T-helper 2 cell treated with Interferon-gamma antibody and Interleukin-4, amounts not matched to agents 5 μg/mL and 100 μg/mL, for 36 hours (primary cell): ENCODE results near the gene ACER2.

ENCODE experiments used
- DNase-seq: peaks from one replicate; pipeline ENCODE4 v3.0.0; 2021; ENCODE audit warnings: low spot score
- H3K27ac Mint-ChIP-seq: one replicate; pipeline ENCODE4 v1.8.0; 2021; ENCODE audit warnings: mild to moderate bottlenecking, mixed read lengths
- H3K27me3 Mint-ChIP-seq: one replicate; pipeline ENCODE4 v1.8.0; 2021; ENCODE audit warnings: low read depth, mixed read lengths
- H3K36me3 Mint-ChIP-seq: one replicate; pipeline ENCODE4 v1.8.0; 2021; ENCODE audit warnings: low read depth, mixed read lengths
- H3K4me1 Mint-ChIP-seq: one replicate; pipeline ENCODE4 v1.8.0; 2021; ENCODE audit warnings: low read depth, mixed read lengths
- H3K4me3 Mint-ChIP-seq: one replicate; pipeline ENCODE4 v1.8.0; 2022; ENCODE audit warnings: mild to moderate bottlenecking, moderate library complexity, mixed read lengths
- H3K9me3 Mint-ChIP-seq: one replicate; pipeline ENCODE4 v1.8.0; 2021; ENCODE audit warnings: mixed read lengths

Gene ACER2

DNA sequence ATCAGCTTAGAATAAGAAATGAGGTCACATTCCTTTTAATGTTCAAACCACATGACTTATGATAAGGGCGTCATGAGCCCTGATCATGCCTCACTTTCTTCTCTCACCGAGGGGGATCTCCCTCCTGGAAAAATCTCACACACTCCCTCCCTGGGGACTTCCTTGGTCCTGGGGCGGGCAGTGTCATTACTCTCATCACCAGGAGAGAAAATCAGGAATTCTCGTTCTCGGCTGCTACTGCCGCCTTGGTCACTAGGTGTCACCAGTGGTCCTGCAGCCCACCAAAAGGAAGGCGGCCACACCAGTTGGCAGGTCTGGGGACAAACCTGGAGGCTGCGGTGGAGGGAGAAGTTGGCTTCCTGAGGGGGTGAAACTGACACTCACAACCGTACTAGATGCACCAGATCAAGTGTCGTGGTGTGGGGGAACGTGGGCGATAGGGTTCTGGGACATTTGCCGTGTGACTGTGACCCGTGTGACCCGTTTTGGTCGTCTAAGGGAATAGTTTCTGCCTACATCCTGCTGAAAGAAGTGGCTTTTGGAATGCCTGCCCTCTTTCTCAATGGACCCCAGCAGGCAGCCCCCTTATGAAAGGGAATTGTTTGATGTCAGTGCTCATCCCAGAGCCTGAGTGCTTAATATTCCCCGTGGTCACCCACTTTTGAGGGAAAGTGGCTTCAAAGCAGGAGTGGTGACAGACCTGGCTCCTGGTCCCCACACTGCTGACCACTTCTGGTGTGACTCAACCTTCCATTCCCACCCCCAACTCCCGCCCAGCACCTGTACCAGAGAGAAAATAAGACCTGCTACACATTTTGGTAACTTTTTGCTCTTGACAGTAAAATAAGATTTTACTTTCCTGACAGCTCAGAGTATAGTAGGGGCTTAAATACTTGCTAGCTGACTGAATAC is 63.2 kb downstream of the ACER2 start:
- no peak overlapping the region for H3K27ac Mint-ChIP-seq
- H3K9me3 Mint-ChIP-seq: no peaks in the 10 kb centered on the region
- peaks cover 8% of the 10 kb centered on the region for H3K27me3 Mint-ChIP-seq
- H3K36me3 Mint-ChIP-seq: no peaks in the 10 kb centered on the region
- DNase-seq: peak; percentile 67
- H3K4me1 Mint-ChIP-seq: peaks cover 11% of the 10 kb centered on the region
- H3K4me3 Mint-ChIP-seq: peak overlapping the region; percentile 27

DNA sequence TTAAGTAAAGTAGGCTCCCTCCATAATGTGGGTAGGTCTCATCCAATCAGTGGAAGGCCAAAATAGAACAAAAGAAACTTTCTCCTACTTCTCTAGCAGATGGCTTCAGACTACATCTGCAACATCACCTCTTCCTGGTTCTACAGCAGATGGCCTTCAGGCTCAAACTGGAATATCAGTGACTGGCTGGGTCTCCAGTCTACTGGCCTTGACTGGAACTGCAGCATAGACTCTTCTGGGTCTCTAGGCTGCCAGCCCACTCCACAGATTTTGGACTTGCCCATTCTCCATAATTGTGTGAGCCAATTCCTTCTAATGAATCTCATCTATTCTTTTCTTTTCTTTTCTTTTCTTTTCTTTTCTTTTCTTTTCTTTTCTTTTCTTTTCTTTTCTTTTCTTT is 64.8 kb downstream of the ACER2 start:
- H3K9me3 Mint-ChIP-seq: no peaks in the 10 kb centered on the region
- no peaks in the 10 kb centered on the region for H3K36me3 Mint-ChIP-seq
- no peak overlapping the region for H3K4me3 Mint-ChIP-seq
- peaks cover 8% of the 10 kb centered on the region for H3K4me1 Mint-ChIP-seq
- no peak overlapping the region for H3K27ac Mint-ChIP-seq
- H3K27me3 Mint-ChIP-seq: peaks cover 11% of the 10 kb centered on the region
- DNase-seq: no peak

DNA sequence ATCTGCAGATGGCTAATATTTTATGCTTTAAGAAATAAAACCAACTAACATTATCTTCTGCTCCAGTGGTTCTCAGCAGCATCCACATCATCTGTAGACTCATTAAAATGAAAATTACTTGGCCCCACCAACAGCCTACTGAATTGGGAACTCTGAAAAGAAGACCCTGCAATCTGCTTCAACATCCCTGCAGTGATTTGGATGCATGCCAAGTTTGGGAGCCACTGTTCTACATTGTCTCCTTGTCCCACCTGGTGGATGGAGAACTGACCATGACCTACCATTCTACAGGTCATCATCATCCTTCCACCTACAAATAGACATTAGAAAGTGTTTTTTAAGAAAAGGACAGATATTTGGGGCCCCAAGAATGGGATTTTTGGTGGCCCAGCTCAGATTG is 71.1 kb downstream of the ACER2 start:
- Mint-ChIP-seq H3K9me3 (no peaks in the 10 kb centered on the region), H3K4me3 (no peak overlapping the region), H3K27me3 (peaks cover 16% of the 10 kb centered on the region), H3K27ac (no peak overlapping the region), H3K4me1 (no peaks in the 10 kb centered on the region), H3K36me3 (no peaks in the 10 kb centered on the region)
- no peak for DNase-seq

DNA sequence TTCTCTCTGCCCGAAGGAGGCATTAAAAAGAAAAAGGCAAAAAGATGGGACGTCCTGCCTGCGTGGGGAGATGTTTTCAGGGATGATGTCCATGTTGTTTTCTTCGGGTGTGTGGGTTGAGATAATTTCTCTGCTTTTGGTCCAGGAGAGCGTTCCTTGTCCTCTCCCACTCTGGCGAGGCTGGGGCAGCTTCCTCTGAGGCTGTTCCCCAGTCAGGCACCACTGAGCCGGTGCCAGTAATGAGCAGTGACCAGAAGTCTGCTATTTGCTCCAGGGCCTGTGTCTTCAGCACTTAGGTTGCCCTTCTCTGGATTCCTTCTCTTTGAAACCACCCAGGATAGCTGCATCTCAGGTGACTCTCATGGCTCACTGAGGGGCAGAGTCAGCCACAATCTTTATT is 71.5 kb downstream of the ACER2 start:
- Mint-ChIP-seq H3K9me3 (no peaks in the 10 kb centered on the region), H3K4me1 (no peaks in the 10 kb centered on the region), H3K4me3 (no peak overlapping the region), H3K27me3 (peaks cover 16% of the 10 kb centered on the region), H3K36me3 (no peaks in the 10 kb centered on the region), H3K27ac (no peak overlapping the region)
- DNase-seq: no peak

DNA sequence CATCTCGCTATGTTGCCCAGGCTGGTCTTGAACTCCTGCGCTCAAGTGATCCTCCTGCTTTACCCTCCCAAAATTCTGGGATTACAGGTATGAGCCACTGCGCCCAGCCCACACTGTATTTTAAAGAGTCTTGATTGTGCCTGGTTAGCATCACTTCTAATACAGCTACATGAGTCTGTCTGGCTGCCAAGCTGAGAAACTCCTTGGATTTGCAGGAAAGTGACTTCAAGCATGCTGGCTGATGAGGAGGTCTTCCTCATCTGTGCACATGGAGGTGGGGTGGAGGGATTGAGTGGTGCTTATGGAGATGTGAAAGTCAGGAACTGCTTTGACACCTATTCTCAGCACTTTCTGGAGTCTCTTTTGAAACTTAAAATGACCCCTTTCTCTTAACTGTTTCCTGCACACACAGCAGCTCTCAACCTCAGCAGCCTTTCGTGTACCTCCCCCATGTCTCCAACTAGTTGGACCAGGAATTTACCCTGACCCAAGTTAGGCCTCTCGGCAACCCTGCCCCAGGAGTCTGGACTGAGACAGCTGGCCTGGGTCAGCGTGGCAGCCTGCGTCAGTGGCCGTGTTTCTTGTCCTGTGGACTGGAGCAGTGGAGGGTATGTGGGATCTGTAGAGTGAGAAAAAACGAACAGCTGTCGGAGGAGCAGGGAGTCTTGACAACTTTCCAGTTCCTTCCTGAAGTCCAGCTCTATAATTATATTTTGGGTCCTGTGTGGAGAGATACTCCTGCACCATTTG is 72.5 kb downstream of the ACER2 start:
- H3K27ac Mint-ChIP-seq: no peak overlapping the region
- no peak overlapping the region for H3K4me3 Mint-ChIP-seq
- H3K36me3 Mint-ChIP-seq: no peaks in the 10 kb centered on the region
- no peaks in the 10 kb centered on the region for H3K9me3 Mint-ChIP-seq
- no peaks in the 10 kb centered on the region for H3K4me1 Mint-ChIP-seq
- H3K27me3 Mint-ChIP-seq: peaks cover 9% of the 10 kb centered on the region
- DNase-seq: no peak

DNA sequence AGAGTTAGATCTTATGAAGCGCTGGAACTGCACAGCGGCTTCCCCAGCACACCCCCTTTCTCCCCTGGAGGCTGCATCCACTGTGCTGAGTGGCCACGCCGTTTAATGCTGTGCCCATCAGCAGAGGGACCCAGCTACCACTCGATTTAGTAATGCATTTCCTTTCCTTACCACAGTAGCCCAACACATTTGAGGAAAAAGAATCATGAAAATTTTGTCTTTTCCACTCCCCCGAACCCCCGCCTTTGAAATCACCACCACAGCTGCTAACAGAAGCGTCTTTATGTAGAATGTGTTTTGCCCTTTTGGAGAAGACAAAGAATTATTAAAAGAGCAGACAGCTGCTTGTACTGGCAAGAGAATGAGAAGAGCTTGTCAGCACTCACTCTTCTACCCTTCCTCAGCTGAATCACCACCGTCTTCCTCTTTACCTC is 73.2 kb downstream of the ACER2 start:
- Mint-ChIP-seq H3K4me1 (no peaks in the 10 kb centered on the region), H3K4me3 (no peak overlapping the region), H3K9me3 (no peaks in the 10 kb centered on the region), H3K36me3 (no peaks in the 10 kb centered on the region), H3K27me3 (peaks cover 8% of the 10 kb centered on the region), H3K27ac (no peak overlapping the region)
- DNase-seq: no peak

DNA sequence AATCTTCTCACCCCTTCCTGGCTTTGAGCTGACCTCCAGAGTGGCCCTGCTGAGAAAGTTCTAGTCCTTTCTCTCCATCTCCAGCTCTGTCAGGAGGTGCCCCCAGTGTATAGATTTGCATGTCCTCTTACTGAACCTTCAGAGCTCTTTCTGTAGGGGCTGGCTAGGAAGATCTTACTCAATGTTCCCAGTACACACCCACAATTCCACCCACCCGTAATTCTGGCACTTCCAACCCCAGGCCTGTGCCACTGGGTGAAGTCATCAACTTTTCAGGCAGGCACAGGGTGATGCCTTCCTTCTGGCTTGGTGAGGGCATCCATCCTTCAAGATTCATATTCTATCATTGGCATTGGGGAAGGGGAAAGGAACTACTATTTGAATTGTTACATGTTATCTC is 75.9 kb downstream of the ACER2 start:
- no peaks in the 10 kb centered on the region for H3K9me3 Mint-ChIP-seq
- H3K36me3 Mint-ChIP-seq: no peaks in the 10 kb centered on the region
- no peak overlapping the region for H3K4me3 Mint-ChIP-seq
- H3K4me1 Mint-ChIP-seq: no peaks in the 10 kb centered on the region
- no peak for DNase-seq
- no peak overlapping the region for H3K27ac Mint-ChIP-seq
- H3K27me3 Mint-ChIP-seq: peaks cover 5% of the 10 kb centered on the region

DNA sequence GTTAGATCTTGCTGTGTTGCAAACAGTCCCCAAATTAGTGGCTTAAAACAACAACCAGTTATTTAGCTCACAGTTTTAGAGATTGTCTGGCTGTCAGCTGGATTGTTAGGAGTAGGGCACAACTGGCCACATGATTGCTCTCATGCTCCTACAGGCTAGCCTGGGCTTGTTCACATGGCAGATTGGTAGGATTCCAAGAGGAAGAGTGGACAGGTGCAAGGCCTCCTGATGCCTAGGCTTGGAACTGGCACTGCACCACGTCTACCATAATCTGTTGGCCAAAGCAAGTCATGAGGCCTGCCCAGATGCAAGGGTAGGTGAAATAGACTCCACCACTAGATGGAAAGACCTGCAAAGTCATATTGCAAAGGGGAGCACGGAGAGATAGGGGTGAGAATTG is 76.4 kb downstream of the ACER2 start:
- Mint-ChIP-seq H3K27ac (no peak overlapping the region), H3K4me1 (no peaks in the 10 kb centered on the region), H3K27me3 (peaks cover 5% of the 10 kb centered on the region)

DNA sequence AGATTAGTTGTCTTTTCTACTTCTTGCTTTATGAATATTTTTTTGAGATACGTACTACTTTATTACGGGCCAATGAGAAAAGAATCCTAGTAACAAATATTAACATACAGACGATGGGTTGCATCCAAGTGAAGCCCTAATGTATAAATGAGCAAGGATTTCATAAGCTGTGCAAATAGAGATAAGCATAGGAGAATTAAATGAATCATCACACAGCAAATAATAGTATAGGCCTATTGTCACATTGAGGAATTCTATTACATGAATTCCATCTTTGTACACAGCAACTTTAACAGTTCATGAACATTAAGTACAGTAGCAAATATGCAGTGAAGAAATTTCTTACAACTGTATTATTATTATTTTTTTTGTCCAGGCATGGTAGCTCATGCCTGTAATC is 78.0 kb downstream of the ACER2 start:
- DNase-seq: no peak
- no peaks in the 10 kb centered on the region for H3K9me3 Mint-ChIP-seq
- no peak overlapping the region for H3K4me3 Mint-ChIP-seq
- H3K27ac Mint-ChIP-seq: no peak overlapping the region
- no peaks in the 10 kb centered on the region for H3K4me1 Mint-ChIP-seq
- no peaks in the 10 kb centered on the region for H3K36me3 Mint-ChIP-seq
- H3K27me3 Mint-ChIP-seq: peaks cover 5% of the 10 kb centered on the region

More for the DNA sequence above, 76.4 kb downstream of the ACER2 start:
- Mint-ChIP-seq H3K36me3 (no peaks in the 10 kb centered on the region), H3K4me3 (no peak overlapping the region), H3K9me3 (no peaks in the 10 kb centered on the region)
- DNase-seq: no peak

DNA sequence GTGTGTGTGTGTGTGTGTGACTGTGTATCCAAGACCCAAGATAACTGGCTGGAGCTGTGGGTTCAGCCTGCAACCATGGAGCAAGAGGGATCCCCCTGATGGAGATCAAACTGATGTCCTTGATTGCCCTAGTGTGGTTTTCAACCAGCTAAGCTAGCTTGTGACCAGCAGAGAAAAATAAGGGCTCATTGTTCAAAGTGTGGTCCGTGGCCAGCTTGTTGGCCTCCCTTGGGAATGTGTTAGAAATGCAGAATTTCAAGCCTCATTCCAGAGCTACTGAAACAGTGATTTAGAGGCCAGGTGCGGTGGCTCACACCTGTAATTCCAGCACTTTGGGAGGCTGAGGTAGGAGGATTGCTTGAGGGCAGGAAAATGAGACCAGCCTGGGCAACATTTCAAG is 79.9 kb downstream of the ACER2 start:
- no peak overlapping the region for H3K27ac Mint-ChIP-seq
- no peak overlapping the region for H3K4me3 Mint-ChIP-seq
- no peaks in the 10 kb centered on the region for H3K27me3 Mint-ChIP-seq
- no peaks in the 10 kb centered on the region for H3K9me3 Mint-ChIP-seq
- no peak for DNase-seq
- H3K36me3 Mint-ChIP-seq: no peaks in the 10 kb centered on the region
- H3K4me1 Mint-ChIP-seq: peaks cover 7% of the 10 kb centered on the region

DNA sequence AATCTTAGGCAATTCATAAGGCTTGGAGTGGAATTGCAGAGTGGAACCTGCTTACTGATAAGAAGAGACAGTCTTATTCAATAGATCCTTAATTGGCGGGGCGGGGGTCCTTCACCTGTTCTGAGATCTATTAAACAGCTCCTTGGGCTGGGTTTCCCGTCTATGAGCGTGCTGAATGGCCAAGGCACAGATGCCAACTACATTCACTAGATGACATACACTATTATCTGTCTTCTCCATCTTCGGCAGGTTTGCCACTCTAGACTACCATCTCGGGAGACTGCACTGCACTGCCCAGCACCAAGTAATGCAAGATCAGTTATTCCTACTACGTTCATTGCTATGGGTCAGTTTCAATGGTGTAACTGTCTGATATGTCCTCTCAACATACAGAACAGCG is 81.5 kb downstream of the ACER2 start:
- Mint-ChIP-seq H3K27ac (no peak overlapping the region), H3K36me3 (no peaks in the 10 kb centered on the region), H3K9me3 (no peaks in the 10 kb centered on the region), H3K27me3 (no peaks in the 10 kb centered on the region), H3K4me1 (peaks cover 11% of the 10 kb centered on the region), H3K4me3 (no peak overlapping the region)
- no peak for DNase-seq

DNA sequence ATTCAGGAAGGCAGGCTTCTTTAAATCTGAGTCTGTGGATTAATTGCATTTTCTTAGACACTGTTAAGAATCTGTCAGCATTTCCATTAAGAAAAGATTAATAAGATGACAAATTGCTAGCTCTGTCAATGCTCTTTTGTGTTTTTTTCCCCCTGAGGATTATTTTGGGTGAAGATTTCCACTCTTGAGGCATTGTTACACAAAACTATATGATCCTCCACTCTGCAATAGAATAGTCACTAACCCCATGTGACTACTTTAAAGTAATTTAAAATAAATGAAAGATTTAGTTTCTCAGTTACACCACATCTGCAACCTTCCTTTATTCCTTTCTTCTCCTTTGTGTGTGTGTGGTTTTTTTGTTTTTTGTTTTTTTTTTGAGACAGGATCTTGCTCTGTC is 82.0 kb downstream of the ACER2 start:
- Mint-ChIP-seq H3K9me3 (no peaks in the 10 kb centered on the region), H3K4me1 (peaks cover 11% of the 10 kb centered on the region), H3K27me3 (no peaks in the 10 kb centered on the region)

DNA sequence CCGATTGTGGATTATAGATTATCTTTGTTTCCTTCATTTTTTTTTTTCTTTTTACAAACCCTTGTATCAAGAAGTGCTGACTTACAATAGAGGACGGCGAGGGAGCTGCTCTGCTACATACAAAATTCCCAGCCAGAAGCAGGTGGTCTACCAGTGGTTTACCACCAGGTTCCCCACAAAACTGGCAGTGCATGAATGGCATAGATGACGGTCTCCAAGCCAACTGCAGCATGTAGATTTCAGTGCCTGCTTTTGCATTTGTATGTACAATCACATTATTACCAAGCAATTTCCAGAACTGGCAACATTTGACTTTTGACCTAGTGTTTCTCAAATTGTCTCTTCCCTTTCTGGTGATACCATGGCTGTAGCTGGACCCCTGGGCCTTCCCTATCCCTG is 84.0 kb downstream of the ACER2 start:
- no peak overlapping the region for H3K4me3 Mint-ChIP-seq
- no peaks in the 10 kb centered on the region for H3K36me3 Mint-ChIP-seq
- H3K27ac Mint-ChIP-seq: no peak overlapping the region
- H3K27me3 Mint-ChIP-seq: no peaks in the 10 kb centered on the region
- H3K9me3 Mint-ChIP-seq: no peaks in the 10 kb centered on the region
- DNase-seq: no peak
- peaks cover 11% of the 10 kb centered on the region for H3K4me1 Mint-ChIP-seq

More for the DNA sequence above, 82.0 kb downstream of the ACER2 start:
- Mint-ChIP-seq H3K27ac (no peak overlapping the region), H3K36me3 (no peaks in the 10 kb centered on the region), H3K4me3 (no peak overlapping the region)
- no peak for DNase-seq

DNA sequence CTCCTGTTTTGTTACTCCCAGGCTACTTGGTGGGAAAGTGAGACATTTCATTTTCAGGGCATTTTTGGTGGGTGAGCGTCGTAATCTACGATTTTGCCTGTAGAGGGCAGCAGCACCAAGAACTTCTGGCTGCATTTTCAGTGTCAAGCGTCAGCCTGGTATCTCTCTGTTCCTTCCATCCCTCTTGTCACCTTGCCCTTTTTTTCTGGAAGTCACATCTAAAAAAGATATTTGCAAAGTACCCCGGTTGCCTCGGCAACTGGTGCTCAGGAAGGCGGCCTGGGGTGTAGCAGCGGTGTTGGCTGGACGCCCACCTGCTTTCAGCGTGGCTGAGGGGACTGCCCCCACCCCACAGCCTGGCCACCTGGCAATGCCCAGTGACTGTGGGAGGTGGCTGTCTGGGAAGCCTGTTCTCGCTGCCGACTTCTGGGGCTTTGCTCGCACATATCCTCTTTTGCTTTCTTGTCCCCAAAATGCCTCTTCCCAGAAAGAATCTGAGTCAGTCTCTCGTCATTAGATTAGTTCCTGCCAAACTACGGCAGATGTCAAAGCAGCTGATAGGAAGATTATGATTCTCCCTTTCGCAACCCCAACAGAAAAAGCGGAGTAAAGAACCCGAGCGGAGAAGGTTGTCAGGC is 84.5 kb downstream of the ACER2 start:
- Mint-ChIP-seq H3K36me3 (no peaks in the 10 kb centered on the region), H3K27me3 (no peaks in the 10 kb centered on the region), H3K27ac (no peak overlapping the region), H3K9me3 (no peaks in the 10 kb centered on the region), H3K4me1 (peaks cover 11% of the 10 kb centered on the region), H3K4me3 (peak overlapping the region; percentile 35)
- DNase-seq: peak; percentile 30
